Colonic mucosa (tissue), 4 donors: ENCODE results near the gene KIF21B. TPM values are rescaled to one million over a fixed set of nuclear protein-coding genes. Genes with fewer than 3 reads are reported as not detected.
"Not testable (repeated sequence)": the region's sequence is repeated elsewhere in the genome, so short reads cannot be mapped to it uniquely, and the experiment has no call there.

Experiments
- DNase-seq: peaks from one replicate; pipeline ENCODE4 v3.0.0-alpha.2; 2020
- H3K27ac ChIP-seq: fragments of 200-600 bp; one replicate; pipeline ENCODE4 v1.8.0; 2021
- H3K27me3 ChIP-seq: fragments of 200-600 bp; one replicate; pipeline ENCODE4 v1.8.0; 2021
- H3K36me3 ChIP-seq: fragments of 200-600 bp; one replicate; pipeline ENCODE4 v1.8.0; 2021
- H3K4me1 ChIP-seq: fragments of 200-600 bp; one replicate; pipeline ENCODE4 v1.8.0; 2021; ENCODE audit warnings: mild to moderate bottlenecking
- H3K4me3 ChIP-seq: fragments of 200-600 bp; one replicate; pipeline ENCODE4 v1.8.0; 2021
- H3K9ac ChIP-seq, 2 donors: one replicate each; pipeline ENCODE4 v1.7.0; 2013; ENCODE audit warnings: control low read depth in 2 of 2, low read depth in 2 of 2, low read length in 2 of 2
- H3K9me3 ChIP-seq: fragments of 200-600 bp; one replicate; pipeline ENCODE4 v1.8.0; 2021
- CTCF ChIP-seq: fragments of 200-600 bp; IDR thresholded peaks from one replicate; pipeline ENCODE4 v1.8.0; 2022; ENCODE audit warnings: antibody characterized with exemption, mild to moderate bottlenecking
- intact Hi-C: fragments of 100-400 bp; cut with DNase I; formaldehyde crosslinking; loops from one replicate; pipeline ENCODE4 v1.14.1; 2022
- total RNA-seq, 2 donors: library from RNA; stranded (reverse); fragmentation: NEBNext Ultra II Directional in 1 of 2; extraction: Animal tissue kit (Norgen Biotek cat#: 25700) in 1 of 2; gene quantifications; one replicate each; pipeline ENCODE4 v1.2.1, GENCODE V29; 2021
- donor health status: healthy.
- donor health status: DM: no; HTN: no; CAD: no.
- donor health status: DM: no; HTN: no; CAD: no.

KIF21B gene
- total RNA-seq, 2 donors from 2014 or later = 3.1 to 10.4 TPM

- no peaks in the 10 kb centered on the region for H3K36me3 ChIP-seq
- no peaks in the 10 kb centered on the region for H3K4me1 ChIP-seq
- no peak for DNase-seq
- TF ChIP-seq CTCF = no peak
- H3K27me3 ChIP-seq = no peaks in the 10 kb centered on the region
- H3K27ac ChIP-seq = no peak overlapping the region
- intact Hi-C loops = no loop called here
- no peak overlapping the region for H3K4me3 ChIP-seq
- no peaks in the 10 kb centered on the region for H3K9me3 ChIP-seq
- H3K9ac ChIP-seq = no peak overlapping the region
Measured at GRCh38 chr1:200966934-200967333, 56.6 kb downstream of the KIF21B start.

DNA sequence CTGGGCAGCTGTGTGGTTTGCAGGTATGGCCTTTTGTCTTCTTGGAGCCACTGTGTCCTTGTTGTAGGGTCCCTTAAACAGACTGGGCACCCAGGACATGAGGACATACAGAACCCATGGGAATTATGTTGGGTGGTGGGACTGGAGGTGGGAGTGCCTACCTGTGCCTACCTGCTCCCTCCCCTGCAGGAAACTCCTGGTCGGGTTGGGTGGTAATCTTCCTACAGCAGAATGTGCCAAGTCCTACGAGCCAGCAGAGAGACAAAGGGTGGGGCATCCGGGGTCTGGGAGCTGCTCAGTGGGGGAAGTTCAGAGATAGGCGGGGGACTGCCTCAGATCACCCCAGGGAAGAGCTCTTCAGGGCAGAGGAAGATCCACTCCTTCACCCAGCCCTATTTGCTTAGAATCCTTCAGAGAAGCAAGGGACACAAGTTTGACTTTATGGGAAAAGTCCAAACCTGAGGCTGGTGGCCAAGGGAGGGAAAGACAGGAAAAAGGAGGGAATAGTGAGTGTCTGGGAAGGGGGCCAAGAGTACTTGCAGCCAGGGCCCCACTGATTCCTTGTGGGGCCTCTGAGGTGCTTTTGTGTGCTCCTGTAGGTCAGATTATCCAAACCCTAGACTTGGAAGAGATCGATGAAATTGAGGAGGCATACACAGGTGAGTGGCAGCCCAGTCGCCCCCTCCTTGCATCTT, 58.3 kb downstream of the KIF21B start:
- Histone ChIP-seq H3K9ac (no peak overlapping the region), H3K4me1 (no peaks in the 10 kb centered on the region), H3K27me3 (no peaks in the 10 kb centered on the region), H3K36me3 (no peaks in the 10 kb centered on the region), H3K27ac (no peak overlapping the region), H3K4me3 (no peak overlapping the region), H3K9me3 (no peaks in the 10 kb centered on the region)
- no peak for DNase-seq
- intact Hi-C loops = no loop called here
- no peak for TF ChIP-seq CTCF

DNA sequence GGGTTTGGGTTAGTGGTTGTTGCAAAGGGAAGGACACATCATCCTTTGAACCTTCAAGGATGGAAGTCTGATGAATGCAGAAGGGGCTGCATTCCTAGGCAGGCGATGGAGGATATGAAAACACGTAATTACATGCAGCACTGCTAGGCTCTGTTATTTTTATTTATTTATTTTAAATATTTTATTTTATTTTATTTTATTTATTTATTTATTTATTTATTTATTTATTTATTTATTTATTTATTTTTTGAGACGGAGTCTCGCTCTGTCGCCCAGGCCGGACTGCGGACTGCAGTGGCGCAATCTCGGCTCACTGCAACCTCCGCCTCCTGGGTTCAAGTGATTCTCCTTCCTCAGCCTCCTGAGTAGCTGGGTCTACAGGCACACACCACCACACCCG, 59.6 kb downstream of the KIF21B start:
- intact Hi-C loops, H3K36me3 ChIP-seq, DNase-seq, H3K4me3 ChIP-seq, H3K27ac ChIP-seq, H3K4me1 ChIP-seq, H3K9me3 ChIP-seq, H3K27me3 ChIP-seq, H3K9ac ChIP-seq: not testable (repeated sequence)

- H3K27me3 ChIP-seq = no peaks in the 10 kb centered on the region
- DNase-seq = no peak
- no peaks in the 10 kb centered on the region for H3K36me3 ChIP-seq
- no peak overlapping the region for H3K27ac ChIP-seq
- H3K4me1 ChIP-seq = no peaks in the 10 kb centered on the region
- no peak overlapping the region for H3K9ac ChIP-seq
- H3K4me3 ChIP-seq = no peak overlapping the region
- TF ChIP-seq CTCF = no peak
- intact Hi-C loops = no loop called here
- no peaks in the 10 kb centered on the region for H3K9me3 ChIP-seq
Measured at GRCh38 chr1:200963076-200963475, 60.4 kb downstream of the KIF21B start.

DNA sequence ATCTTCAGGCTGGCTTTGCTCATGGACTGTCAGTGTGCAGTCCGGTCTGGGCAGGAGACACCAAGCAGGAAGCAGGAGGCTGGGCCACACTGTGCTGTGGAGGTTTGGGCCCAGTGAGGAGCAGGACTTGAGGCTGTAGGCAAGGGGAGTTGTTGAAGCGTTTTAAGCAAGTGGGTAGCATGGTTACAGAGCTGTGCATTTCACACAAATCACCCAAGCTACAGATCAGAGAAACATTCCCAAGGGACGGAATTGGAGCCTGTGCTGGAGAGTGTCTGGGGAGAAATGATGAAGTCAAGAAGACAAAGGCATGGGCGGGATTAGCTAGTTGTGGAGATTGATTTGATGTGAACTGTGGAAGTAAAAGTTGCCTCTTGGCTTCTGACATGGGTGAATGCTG, 60.9 kb downstream of the KIF21B start:
- no peaks in the 10 kb centered on the region for H3K27me3 ChIP-seq
- H3K36me3 ChIP-seq = no peaks in the 10 kb centered on the region
- H3K9me3 ChIP-seq = no peaks in the 10 kb centered on the region
- H3K4me1 ChIP-seq = no peaks in the 10 kb centered on the region
- DNase-seq = no peak
- no peak for TF ChIP-seq CTCF
- no peak overlapping the region for H3K9ac ChIP-seq
- no peak overlapping the region for H3K27ac ChIP-seq
- intact Hi-C loops = no loop called here
- H3K4me3 ChIP-seq = no peak overlapping the region

GRCh38 chr1:200962151-200962550, 61.4 kb downstream of the KIF21B start:
- H3K27ac ChIP-seq, H3K4me3 ChIP-seq, H3K27me3 ChIP-seq, DNase-seq, H3K9ac ChIP-seq, H3K36me3 ChIP-seq, H3K4me1 ChIP-seq, intact Hi-C loops, H3K9me3 ChIP-seq: not testable (repeated sequence)
